Measurements from ENCODE around the gene MGP.

- no peak for TF ChIP-seq ZFX (IDR thresholded peaks at IDR 0.05)
- TF ChIP-seq CTCF (conservative IDR thresholded peaks at IDR 0.05), result no peak
Observed at GRCh38 chr12:14924541-14924940, 38.9 kb upstream of the MGP start.

Data from C4-2B (cell line).